CD14-positive monocyte (primary cell): ENCODE measurements around the gene NRP2. TPM values are rescaled to one million over a fixed set of nuclear protein-coding genes. Genes with fewer than 3 reads are reported as not detected.
A peak's percentile ranks its signal among the peaks of the same experiment; 100 is the strongest.

Source experiments
- DNase-seq, 3 donors: peaks; one replicate each; pipeline ENCODE4 v3.0.0-alpha.2; 2011 to 2022
- H2AFZ ChIP-seq: 2 replicates; pipeline ENCODE4 v1.6.0; 2012; ENCODE audit warnings: mild to moderate bottlenecking, low read depth, low read length, inconsistent platforms; ENCODE audit not compliant: insufficient read depth, poor library complexity, severe bottlenecking
- H3K27ac ChIP-seq, 2 donors: 1 replicate in 1 of 2; 2 replicates in 1 of 2; pipeline ENCODE4 v1.5.1; 2012 to 2013; ENCODE audit warnings: low read length in 2 of 2, control low read depth in 1 of 2, inconsistent platforms in 1 of 2, low read depth in 1 of 2, mild to moderate bottlenecking in 1 of 2
- H3K27me3 ChIP-seq, 2 donors: one replicate each; pipeline versions ENCODE4 v1.6.0 to v1.6.1; 2011 to 2013; ENCODE audit warnings: low read length in 2 of 2; ENCODE audit not compliant: control insufficient read depth in 2 of 2, insufficient read depth in 2 of 2
- H3K36me3 ChIP-seq, 2 donors: replicated peaks in 1 of 2; 1 replicate in 1 of 2; 2 replicates in 1 of 2; pipeline versions ENCODE4 v1.5.1 to v1.6.1; 2012 to 2013; ENCODE audit warnings: low read length in 2 of 2, control low read depth in 1 of 2, inconsistent platforms in 1 of 2, mild to moderate bottlenecking in 1 of 2; ENCODE audit not compliant: insufficient read depth in 2 of 2, control insufficient read depth in 1 of 2
- H3K4me1 ChIP-seq, 2 donors: 1 replicate in 1 of 2; 2 replicates in 1 of 2; pipeline versions ENCODE4 v1.5.1 to v1.6.1; 2012 to 2013; ENCODE audit warnings: low read length in 2 of 2, control low read depth in 1 of 2, inconsistent platforms in 1 of 2, mild to moderate bottlenecking in 1 of 2, moderate library complexity in 1 of 2; ENCODE audit not compliant: insufficient read depth in 2 of 2, control insufficient read depth in 1 of 2
- H3K4me2 ChIP-seq: replicated peaks from 2 replicates; pipeline ENCODE3; 2012; ENCODE audit warnings: low read length, moderate library complexity, mild to moderate bottlenecking; ENCODE audit not compliant: poor library complexity, severe bottlenecking; ENCODE audit errors: extremely low read depth
- H3K4me3 ChIP-seq, 3 experiments: fragments of 200-600 bp in 1 of 3; sonication (generic) in 1 of 3; replicated peaks in 1 of 3; 1 replicate in 2 of 3; 2 replicates in 1 of 3; pipeline ENCODE4 v1.5.1; 2011 to 2013; ENCODE audit warnings: low read length in 3 of 3, mild to moderate bottlenecking in 3 of 3, control low read depth in 2 of 3, low read depth in 2 of 3, inconsistent platforms in 1 of 3, moderate library complexity in 1 of 3
- H3K79me2 ChIP-seq: 2 replicates; pipeline ENCODE4 v1.6.0; 2012; ENCODE audit warnings: mild to moderate bottlenecking, control low read depth, inconsistent platforms, low read length, moderate library complexity; ENCODE audit not compliant: insufficient read depth
- H3K9ac ChIP-seq: 2 replicates; pipeline ENCODE4 v1.6.0; 2017; ENCODE audit warnings: low read length, mild to moderate bottlenecking; ENCODE audit not compliant: insufficient read depth, poor library complexity, severe bottlenecking
- H3K9me3 ChIP-seq, 2 donors: replicated peaks in 1 of 2; 1 replicate in 1 of 2; 2 replicates in 1 of 2; pipeline versions ENCODE4 v1.5.1 to v1.6.1; 2012 to 2013; ENCODE audit warnings: low read length in 2 of 2, control low read depth in 1 of 2; ENCODE audit not compliant: control insufficient read depth in 1 of 2, insufficient read depth in 1 of 2
- H4K20me1 ChIP-seq: 2 replicates; pipeline ENCODE4 v1.6.0; 2012; ENCODE audit warnings: mild to moderate bottlenecking, low read length, control low read depth, moderate library complexity; ENCODE audit not compliant: insufficient read depth
- H3K27ac Mint-ChIP-seq, 7 donors: one replicate each; pipeline ENCODE4 v1.8.0; 2020; ENCODE audit warnings: mild to moderate bottlenecking in 7 of 7, mixed read lengths in 7 of 7, moderate library complexity in 6 of 7, inconsistent platforms in 2 of 7
- H3K27me3 Mint-ChIP-seq, 3 donors: one replicate each; pipeline ENCODE4 v1.8.0; 2021 to 2022; ENCODE audit warnings: low read depth in 3 of 3, mild to moderate bottlenecking in 3 of 3, mixed read lengths in 3 of 3, moderate library complexity in 3 of 3, inconsistent platforms in 1 of 3
- H3K36me3 Mint-ChIP-seq, 2 donors: one replicate each; pipeline ENCODE4 v1.8.0; 2020; ENCODE audit warnings: mixed read lengths in 2 of 2, inconsistent platforms in 1 of 2, mild to moderate bottlenecking in 1 of 2
- H3K4me1 Mint-ChIP-seq: one replicate; pipeline ENCODE4 v1.8.0; 2020; ENCODE audit warnings: mild to moderate bottlenecking, mixed read lengths
- H3K4me3 Mint-ChIP-seq, 2 donors: one replicate each; pipeline ENCODE4 v1.8.0; 2020; ENCODE audit warnings: mild to moderate bottlenecking in 2 of 2, mixed read lengths in 2 of 2, moderate library complexity in 1 of 2
- H3K9me3 Mint-ChIP-seq, 7 donors: one replicate each; pipeline ENCODE4 v1.8.0; 2020 to 2022; ENCODE audit warnings: mixed read lengths in 7 of 7, mild to moderate bottlenecking in 6 of 7, moderate library complexity in 6 of 7, inconsistent platforms in 2 of 7
- CTCF ChIP-seq: fragments of 200-600 bp; IDR thresholded peaks from one replicate; pipeline ENCODE4 v1.8.0; 2022; ENCODE audit warnings: antibody characterized with exemption, mild to moderate bottlenecking
- WGBS: methylation state at CpG from one replicate; pipeline ENCODE4 v1.1.5; 2013; ENCODE audit warnings: missing lambda C conversion rate; ENCODE audit not compliant: insufficient coverage; 5-methylcytosine and 5-hydroxymethylcytosine counted together
- intact Hi-C, 2 donors: fragments of 100-400 bp; cut with micrococcal nuclease; formaldehyde crosslinking; loops; one replicate each; pipeline versions ENCODE4 v1.15.0 to v1.15.1; 2023
- polyA plus RNA-seq, 3 donors: library from polyadenylated mRNA; depleted of rRNA in 1 of 3; unstranded in 2 of 3; stranded (reverse) in 1 of 3; fragments of 300-500 nt in 2 of 3; fragments of >200 nt in 1 of 3; fragmentation: Illumina TruSeq in 2 of 3; gene quantifications; 1 replicate in 2 of 3; 2 replicates in 1 of 3; pipeline ENCODE4 v1.2.3, GENCODE V29; 2012 to 2021

NRP2 gene
- polyA plus RNA-seq, 3 donors = 0.97 to 3.3 (median 1.6) TPM

- intact Hi-C loops = loop anchor here (10.0 kb wide), 1 partner anchor 46 kb away; no protein-coding TSS in a partner anchor
- H2AFZ ChIP-seq = no peak overlapping the region
- no peaks in the 10 kb centered on the region for H4K20me1 ChIP-seq
- H3K4me1 ChIP-seq = peaks cover 17 to 28% of the 10 kb centered on the region in 2 donors
- H3K79me2 ChIP-seq = no peaks in the 10 kb centered on the region
- no peak overlapping the region for H3K27ac ChIP-seq
- Mint-ChIP-seq H3K4me3 (peak overlapping the region in 1 of 2 donors; percentile 36), H3K4me1 (peaks cover 25% of the 10 kb centered on the region), H3K27me3 (peaks cover 66 to 75% (median 72%) of the 10 kb centered on the region in 3 donors), H3K36me3 (peaks cover 2 to 4% of the 10 kb centered on the region in 2 donors), H3K9me3 (peaks cover 0 to 17% (median 6%) of the 10 kb centered on the region in 7 donors), H3K27ac (no peak overlapping the region)
- no peak overlapping the region for H3K9ac ChIP-seq
- H3K27me3 ChIP-seq = peaks cover 63 to 70% of the 10 kb centered on the region in 2 donors
- WGBS = no CpG with 5 or more reads among the region's 4 CpGs
- no peak overlapping the region for H3K4me3 ChIP-seq
- no peak for TF ChIP-seq CTCF
- DNase-seq = no peak
- peaks cover 0 to 24% of the 10 kb centered on the region in 2 donors for H3K9me3 ChIP-seq
- H3K36me3 ChIP-seq = no peaks in the 10 kb centered on the region
- no peak overlapping the region for H3K4me2 ChIP-seq
Observed at GRCh38 chr2:205688417-205689200, 6.3 kb downstream of the NRP2 start.

- peaks cover 0 to 10% (median under 1%) of the 10 kb centered on the region in 7 donors for H3K9me3 Mint-ChIP-seq
- no peak overlapping the region for H3K27ac Mint-ChIP-seq
- H3K36me3 ChIP-seq = no peaks in the 10 kb centered on the region
- peaks cover 54 to 65% (median 63%) of the 10 kb centered on the region in 3 donors for H3K27me3 Mint-ChIP-seq
- H3K79me2 ChIP-seq = no peaks in the 10 kb centered on the region
- H3K4me3 ChIP-seq = no peak overlapping the region
- peaks cover 17% of the 10 kb centered on the region for H3K4me1 Mint-ChIP-seq
- DNase-seq = no peak
- intact Hi-C loops = loop anchor here (10.0 kb wide), 1 partner anchor 45 kb away; no protein-coding TSS in a partner anchor
- peak overlapping the region in 1 of 2 donors; percentile 5 for H3K4me3 Mint-ChIP-seq
- H4K20me1 ChIP-seq = no peaks in the 10 kb centered on the region
- WGBS = 91% methylated on average over 7 of the region's 9 CpGs
- no peak overlapping the region for H2AFZ ChIP-seq
- peaks cover 16 to 20% of the 10 kb centered on the region in 2 donors for H3K4me1 ChIP-seq
- H3K36me3 Mint-ChIP-seq = no peaks in the 10 kb centered on the region
- peaks cover 51 to 58% of the 10 kb centered on the region in 2 donors for H3K27me3 ChIP-seq
- H3K4me2 ChIP-seq = no peak overlapping the region
- H3K9ac ChIP-seq = no peak overlapping the region
- H3K9me3 ChIP-seq = peaks cover 0 to 14% of the 10 kb centered on the region in 2 donors
- TF ChIP-seq CTCF = no peak
- H3K27ac ChIP-seq = no peak overlapping the region
Observed at GRCh38 chr2:205689820-205690219, 7.5 kb downstream of the NRP2 start.
